Hindlimb muscle (tissue), 1 donor: ENCODE measurements around the gene MEAF6. TPM values are rescaled to one million over a fixed set of nuclear protein-coding genes. Genes with fewer than 3 reads are reported as not detected.

Source experiments
- polyA plus RNA-seq: library from polyadenylated mRNA; unstranded; fragments of 120-200 nt; gene quantifications from one replicate; pipeline ENCODE4 v1.2.1, GENCODE V29; 2013; ENCODE audit not compliant: insufficient read length

Gene MEAF6
- polyA plus RNA-seq, 1 donor = 42.2 TPM

Other genes with a start within 250 kb of the MEAF6 start
- gene ZC3H12A, start 40.2 kb downstream of the MEAF6 start, polyA plus RNA-seq = 0.54 TPM
- gene SNIP1, start 39.5 kb upstream of the MEAF6 start, polyA plus RNA-seq = 10.5 TPM
- 9.7 TPM for gene DNALI1, start 42.2 kb upstream of the MEAF6 start, polyA plus RNA-seq
- 45.7 TPM for gene GNL2, start 81.2 kb upstream of the MEAF6 start, polyA plus RNA-seq
- gene RSPO1, start 120.1 kb upstream of the MEAF6 start, polyA plus RNA-seq = not detected
- 7.1 TPM for gene CDCA8, start 177.8 kb upstream of the MEAF6 start, polyA plus RNA-seq